Peyer's patch (tissue), 4 donors: Measurements from ENCODE around the gene LRRC1. TPM values are rescaled to one million over a fixed set of nuclear protein-coding genes. Genes with fewer than 3 reads are reported as not detected.

ENCODE experiments used
- DNase-seq, 3 donors: peaks; one replicate each; pipeline ENCODE4 v3.0.0-alpha.2; 2017 to 2019
- H3K27ac ChIP-seq, 4 donors: fragments of 200-600 bp; sonication (generic); one replicate each; pipeline ENCODE4 v1.5.1; 2016 to 2019
- H3K27me3 ChIP-seq, 2 donors: fragments of 200-600 bp; sonication (generic); one replicate each; pipeline ENCODE4 v1.5.1; 2019
- H3K36me3 ChIP-seq, 3 donors: fragments of 200-600 bp; sonication (generic); one replicate each; pipeline ENCODE4 v1.5.1; 2016 to 2019
- H3K4me1 ChIP-seq, 4 donors: fragments of 200-600 bp; sonication (generic); one replicate each; pipeline ENCODE4 v1.5.1; 2016 to 2019
- H3K4me3 ChIP-seq, 4 donors: fragments of 200-600 bp; sonication (generic); 1 replicate in 3 of 4; 2 replicates in 1 of 4; pipeline ENCODE4 v1.5.1; 2016 to 2019; ENCODE audit warnings: mild to moderate bottlenecking in 1 of 4
- H3K9me3 ChIP-seq, 4 donors: fragments of 200-600 bp; sonication (generic); one replicate each; pipeline ENCODE4 v1.5.1; 2016 to 2019; ENCODE audit warnings: mild to moderate bottlenecking in 1 of 4
- POLR2A ChIP-seq, 2 donors: fragments of 450-650 bp; IDR thresholded peaks; one replicate each; pipeline ENCODE4 v1.5.1; 2017; ENCODE audit warnings: antibody characterized with exemption in 2 of 2, mild to moderate bottlenecking in 2 of 2, moderate library complexity in 2 of 2
- total RNA-seq, 4 donors: library from RNA; depleted of rRNA; stranded (reverse); fragments of >200 nt; gene quantifications; one replicate each; pipeline ENCODE4 v1.1.0, GENCODE V29; 2016
- TF ChIP-seq, protein P1 (sequence below), 6 experiments: fragments of 450-650 bp in 4 of 6; fragments of 200-600 bp in 2 of 6; sonication (generic) in 1 of 6; IDR thresholded peaks; one replicate each; pipeline ENCODE4 v1.5.1; 2017 to 2019; ENCODE audit warnings: antibody characterized with exemption in 6 of 6, mild to moderate bottlenecking in 3 of 6, moderate library complexity in 1 of 6

Gene LRRC1
- total RNA-seq, 4 donors from 2014 or later = 37.1 to 63.6 (median 49.8) TPM

DNA sequence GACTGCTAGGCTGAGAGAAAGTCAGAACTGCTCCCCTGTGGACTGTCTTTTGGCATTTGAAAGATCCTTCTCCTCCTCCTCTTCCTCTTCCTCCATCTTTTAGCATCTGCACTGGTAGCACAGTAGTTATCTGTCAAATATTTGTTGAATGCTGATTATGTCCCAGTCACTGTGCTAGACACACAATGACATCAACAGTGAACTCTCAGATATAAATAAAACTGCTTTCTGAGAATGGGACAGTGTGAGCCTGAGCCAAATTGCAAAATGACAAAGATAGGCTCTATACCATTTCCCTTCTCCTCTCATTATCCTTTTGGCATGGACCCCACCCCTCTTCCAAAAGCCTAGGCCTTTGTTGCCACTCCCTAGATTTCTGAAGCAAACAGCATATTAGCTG lies 27.9 kb upstream of the LRRC1 start:
- no peak for TF ChIP-seq POLR2A (IDR thresholded peaks at IDR 0.05)
- TF ChIP-seq, protein P1, sequence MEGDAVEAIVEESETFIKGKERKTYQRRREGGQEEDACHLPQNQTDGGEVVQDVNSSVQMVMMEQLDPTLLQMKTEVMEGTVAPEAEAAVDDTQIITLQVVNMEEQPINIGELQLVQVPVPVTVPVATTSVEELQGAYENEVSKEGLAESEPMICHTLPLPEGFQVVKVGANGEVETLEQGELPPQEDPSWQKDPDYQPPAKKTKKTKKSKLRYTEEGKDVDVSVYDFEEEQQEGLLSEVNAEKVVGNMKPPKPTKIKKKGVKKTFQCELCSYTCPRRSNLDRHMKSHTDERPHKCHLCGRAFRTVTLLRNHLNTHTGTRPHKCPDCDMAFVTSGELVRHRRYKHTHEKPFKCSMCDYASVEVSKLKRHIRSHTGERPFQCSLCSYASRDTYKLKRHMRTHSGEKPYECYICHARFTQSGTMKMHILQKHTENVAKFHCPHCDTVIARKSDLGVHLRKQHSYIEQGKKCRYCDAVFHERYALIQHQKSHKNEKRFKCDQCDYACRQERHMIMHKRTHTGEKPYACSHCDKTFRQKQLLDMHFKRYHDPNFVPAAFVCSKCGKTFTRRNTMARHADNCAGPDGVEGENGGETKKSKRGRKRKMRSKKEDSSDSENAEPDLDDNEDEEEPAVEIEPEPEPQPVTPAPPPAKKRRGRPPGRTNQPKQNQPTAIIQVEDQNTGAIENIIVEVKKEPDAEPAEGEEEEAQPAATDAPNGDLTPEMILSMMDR (IDR thresholded peaks at IDR 0.05) = no peak
- no peak for DNase-seq
- H3K36me3 ChIP-seq = no peaks in the 10 kb centered on the region
- H3K4me1 ChIP-seq = no peaks in the 10 kb centered on the region
- H3K9me3 ChIP-seq = no peaks in the 10 kb centered on the region
- no peak overlapping the region for H3K27ac ChIP-seq
- no peak overlapping the region for H3K4me3 ChIP-seq
- no peaks in the 10 kb centered on the region for H3K27me3 ChIP-seq

DNA sequence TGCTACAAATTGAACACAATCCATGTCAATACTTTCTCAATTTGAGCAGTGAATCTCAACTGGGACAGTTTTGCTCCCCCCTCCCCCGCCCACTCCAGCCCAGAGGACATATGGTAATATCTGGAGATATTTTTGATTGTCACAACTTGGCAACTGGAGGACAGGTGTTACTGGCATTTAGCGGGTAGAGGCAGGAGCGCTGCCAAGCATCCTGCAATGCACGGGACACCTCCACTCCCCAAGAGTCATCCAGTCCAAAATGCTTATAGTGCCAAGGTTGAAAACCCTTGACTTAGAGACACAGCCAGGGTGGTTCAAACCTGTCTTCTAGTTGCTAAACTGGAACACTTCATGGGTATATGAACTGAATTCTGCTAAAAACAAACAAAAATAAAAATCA lies 26.9 kb upstream of the LRRC1 start:
- Histone ChIP-seq H3K27me3 (no peaks in the 10 kb centered on the region), H3K4me3 (no peak overlapping the region), H3K36me3 (no peaks in the 10 kb centered on the region), H3K9me3 (no peaks in the 10 kb centered on the region), H3K27ac (no peak overlapping the region), H3K4me1 (no peaks in the 10 kb centered on the region)
- no peak for TF ChIP-seq POLR2A (IDR thresholded peaks at IDR 0.05)
- TF ChIP-seq, protein P1 (IDR thresholded peaks at IDR 0.05) = no peak
- DNase-seq = no peak

DNA sequence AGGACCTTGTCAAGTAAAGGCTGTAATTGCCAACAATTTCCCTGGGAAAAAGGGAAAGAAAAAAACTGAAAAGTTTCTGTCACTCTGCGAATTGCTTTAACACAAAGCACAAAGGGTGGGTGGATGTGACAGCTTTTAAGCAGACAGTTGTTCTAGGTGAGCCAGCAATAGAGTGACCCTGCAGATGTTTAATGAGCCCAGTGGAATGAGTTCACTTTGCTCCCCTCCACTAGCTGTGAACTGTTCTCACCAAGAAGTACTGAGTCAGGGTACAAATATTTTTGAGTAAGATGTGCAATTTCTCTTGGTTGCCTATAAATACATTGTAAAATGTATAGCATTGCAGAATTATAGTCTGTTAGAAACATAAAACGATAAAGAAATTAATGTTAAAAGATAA lies 26.2 kb upstream of the LRRC1 start:
- H3K4me1 ChIP-seq = no peaks in the 10 kb centered on the region
- TF ChIP-seq, protein P1 (IDR thresholded peaks at IDR 0.05) = no peak
- TF ChIP-seq POLR2A (IDR thresholded peaks at IDR 0.05) = no peak
- no peaks in the 10 kb centered on the region for H3K27me3 ChIP-seq
- H3K27ac ChIP-seq = no peak overlapping the region
- H3K36me3 ChIP-seq = no peaks in the 10 kb centered on the region
- DNase-seq = no peak
- no peaks in the 10 kb centered on the region for H3K9me3 ChIP-seq
- no peak overlapping the region for H3K4me3 ChIP-seq

DNA sequence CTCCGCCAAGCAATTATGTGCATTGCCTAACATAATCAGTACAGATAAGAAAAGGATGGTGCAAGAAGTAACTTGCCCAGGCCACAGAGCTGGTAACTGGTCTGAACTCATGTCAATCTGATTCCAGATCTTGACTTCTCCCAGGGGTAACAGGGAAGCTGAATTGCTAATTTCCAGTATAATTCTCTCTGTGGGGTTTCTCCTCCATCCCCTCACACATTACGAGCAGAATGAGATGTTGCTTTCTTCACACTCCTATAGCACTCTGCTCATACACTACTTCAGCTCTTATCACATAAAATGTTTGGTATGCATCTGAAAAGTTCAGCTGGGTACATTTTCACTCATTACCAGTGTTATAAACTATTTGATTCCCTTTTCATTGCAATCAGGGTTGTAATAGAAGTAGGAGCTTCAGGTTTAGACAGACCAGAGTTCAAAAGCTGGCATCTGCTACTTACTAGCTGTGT lies 24.0 kb upstream of the LRRC1 start:
- Histone ChIP-seq H3K4me3 (no peak overlapping the region), H3K27ac (no peak overlapping the region), H3K36me3 (no peaks in the 10 kb centered on the region), H3K27me3 (no peaks in the 10 kb centered on the region), H3K9me3 (no peaks in the 10 kb centered on the region), H3K4me1 (no peaks in the 10 kb centered on the region)
- no peak for TF ChIP-seq POLR2A (IDR thresholded peaks at IDR 0.05)
- TF ChIP-seq, protein P1 (IDR thresholded peaks at IDR 0.05) = no peak
- no peak for DNase-seq

GRCh38 chr6:53771785-53772624 lies 22.8 kb upstream of the LRRC1 start:
- TF ChIP-seq, protein P1 (IDR thresholded peaks at IDR 0.05) = no peak
- TF ChIP-seq POLR2A (IDR thresholded peaks at IDR 0.05) = no peak
- no peaks in the 10 kb centered on the region for H3K36me3 ChIP-seq
- no peaks in the 10 kb centered on the region for H3K4me1 ChIP-seq
- H3K27ac ChIP-seq = no peak overlapping the region
- H3K27me3 ChIP-seq = no peaks in the 10 kb centered on the region
- no peaks in the 10 kb centered on the region for H3K9me3 ChIP-seq
- DNase-seq = no peak
- no peak overlapping the region for H3K4me3 ChIP-seq
